ENCODE data around the gene SUPV3L1.
"Not testable (repeated sequence)": the region's sequence is repeated elsewhere in the genome, so short reads cannot be mapped to it uniquely, and the experiment has no call there.

Gene SUPV3L1

DNA sequence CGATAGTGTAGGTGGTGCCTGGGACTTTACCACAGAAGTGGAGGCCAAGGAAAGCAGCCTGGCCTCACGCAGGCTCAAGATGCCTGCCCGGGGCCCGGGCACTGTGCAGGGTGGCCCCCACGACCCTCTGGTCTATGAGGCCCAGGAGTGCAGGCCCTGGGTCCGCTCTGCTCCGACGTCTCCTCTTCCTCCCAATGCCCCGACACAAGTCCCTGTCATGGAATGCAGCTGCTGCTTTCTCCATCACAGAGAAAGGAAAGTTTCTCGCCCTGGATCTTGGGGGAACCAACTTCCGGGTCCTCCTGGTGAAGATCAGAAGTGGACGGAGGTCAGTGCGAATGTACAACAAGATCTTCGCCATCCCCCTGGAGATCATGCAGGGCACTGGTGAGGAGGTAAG lies 70.0 kb downstream of the SUPV3L1 start:
- no peak for DNase-seq (ENCODE audit: low read depth)
- TF ChIP-seq CTCF (IDR thresholded peaks at IDR 0.05; ENCODE audit: low read depth, low read length, missing control alignments), result no peak
- H3K4me3 ChIP-seq (ENCODE audit: low read depth, low read length), result no peak overlapping the region

DNA sequence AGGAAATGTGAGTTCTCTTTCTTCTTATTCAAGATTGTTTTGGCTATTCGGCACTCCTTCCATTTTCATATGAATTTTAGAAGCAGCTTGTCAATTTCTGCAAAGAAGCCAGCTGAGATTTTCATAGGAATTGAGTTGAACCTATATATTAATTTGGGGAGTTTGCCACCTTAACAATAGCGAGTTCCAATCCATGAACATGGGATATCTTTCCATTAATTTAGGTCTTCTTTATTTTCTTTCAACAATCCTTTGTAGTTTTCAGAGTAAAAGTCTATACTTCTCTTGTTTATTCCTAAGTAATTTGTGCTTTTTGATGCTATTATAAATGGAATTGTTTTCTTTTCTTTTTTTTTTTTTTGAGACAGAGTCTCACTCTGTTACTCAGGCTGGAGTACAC lies 71.4 kb downstream of the SUPV3L1 start:
- DNase-seq (ENCODE audit: low read depth); H3K4me3 ChIP-seq (ENCODE audit: low read depth, low read length): not testable (repeated sequence)

DNA sequence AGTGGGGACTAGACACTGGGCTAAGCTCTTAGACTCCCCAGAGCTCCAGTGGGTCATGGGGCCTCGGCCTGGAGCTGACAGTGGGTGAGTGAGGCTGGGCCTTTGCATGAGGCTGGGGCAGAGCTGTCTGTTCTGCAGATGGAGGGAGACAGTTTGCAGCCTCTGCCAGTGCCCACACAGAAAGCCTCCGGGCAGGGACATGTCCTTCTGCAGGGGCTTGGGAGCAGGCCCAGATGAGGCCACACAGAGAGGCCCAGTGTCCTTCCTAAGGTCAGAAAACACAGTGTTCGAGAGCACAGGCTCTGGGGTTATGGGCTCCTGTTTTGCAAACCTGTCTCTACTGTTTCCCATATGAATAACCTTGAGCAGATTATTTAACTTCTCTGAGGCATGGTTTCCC lies 73.1 kb downstream of the SUPV3L1 start:
- no peak for DNase-seq (ENCODE audit: low read depth)
- no peak for TF ChIP-seq CTCF (IDR thresholded peaks at IDR 0.05; ENCODE audit: low read depth, low read length, missing control alignments)
- no peak overlapping the region for H3K4me3 ChIP-seq (ENCODE audit: low read depth, low read length)

DNA sequence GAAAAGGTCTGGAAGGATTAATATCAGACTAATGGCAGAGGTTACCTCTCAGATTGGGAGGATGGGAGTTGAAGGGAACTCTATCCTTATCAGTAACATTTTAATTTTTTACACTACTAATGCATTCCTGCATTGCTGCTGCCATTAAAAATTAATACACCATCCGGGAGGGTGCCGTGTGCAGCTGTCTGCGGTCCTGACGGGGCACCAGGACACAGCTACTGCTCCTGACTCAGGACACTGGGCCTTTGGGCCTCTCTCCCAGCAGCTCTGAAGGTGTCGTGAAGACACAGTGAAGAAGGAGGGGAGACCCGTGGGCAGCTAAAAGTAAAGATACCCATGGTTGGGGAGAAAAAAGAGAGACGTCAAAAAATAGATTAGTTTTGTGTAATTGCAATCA lies 74.8 kb downstream of the SUPV3L1 start:
- no peak for TF ChIP-seq CTCF (IDR thresholded peaks at IDR 0.05; ENCODE audit: low read depth, low read length, missing control alignments)
- no peak overlapping the region for H3K4me3 ChIP-seq (ENCODE audit: low read depth, low read length)
- DNase-seq (ENCODE audit: low read depth), result no peak
